ENCODE results near the gene GAS2L3. TPM values are rescaled to one million over a fixed set of nuclear protein-coding genes. Genes with fewer than 3 reads are reported as not detected.

GAS2L3 gene
- total and polyA plus RNA-seq, 9 of the 15 experiments (the other 6 are each of a cell fraction or from before 2014, with no cell fraction given): 1.5 to 9.8 (median 3.5) TPM

DNA sequence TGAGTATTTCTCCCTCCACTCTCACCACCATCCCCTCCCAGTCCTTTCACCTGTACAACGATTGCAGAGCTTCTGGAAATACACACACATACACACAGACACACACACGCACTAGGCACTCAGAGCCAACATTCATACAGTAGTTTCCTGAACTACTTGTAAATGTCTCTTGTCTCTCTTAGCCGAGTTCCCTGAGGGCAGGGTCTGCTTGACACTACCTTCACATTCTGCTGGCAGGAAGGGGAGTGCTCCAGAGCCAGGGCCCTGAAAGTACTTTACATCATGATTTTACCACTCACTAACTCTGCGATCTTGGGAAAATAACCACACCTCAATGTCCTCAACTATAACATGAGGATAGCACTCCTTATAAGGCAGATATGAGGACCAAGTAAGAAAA lies 82.7 kb downstream of the GAS2L3 start (continued):
- TF ChIP-seq ZBTB40 (IDR thresholded peaks at IDR 0.05) (no peak), ZBTB40 (CRISPR knock-in tag; IDR thresholded peaks at IDR 0.05) (no peak)

DNA sequence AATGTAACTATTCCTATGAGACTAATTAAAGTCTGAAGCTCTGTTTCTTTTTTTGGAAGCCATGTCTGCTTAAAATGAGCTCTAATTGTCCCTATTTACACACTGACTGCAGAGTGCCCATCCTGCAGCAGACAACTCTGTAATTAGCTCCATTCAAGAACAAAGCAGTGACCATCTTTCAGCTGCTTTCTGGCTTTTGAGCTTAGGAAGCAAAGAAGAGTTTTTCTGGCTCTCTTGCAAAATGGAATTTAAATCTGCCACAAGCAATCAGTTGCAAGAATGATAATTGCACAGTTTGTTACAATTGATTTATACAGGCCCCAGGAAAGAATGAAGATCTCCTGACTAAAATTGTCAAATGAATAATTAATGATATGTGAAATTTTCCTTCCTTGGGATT lies 83.4 kb downstream of the GAS2L3 start:
- POLR2A ChIA-PET: interaction anchor here (0.7 kb wide), 1 partner anchor 14 kb away, joined by 3 read pairs; no protein-coding TSS in a partner anchor
- no peak overlapping the region for H3K27ac ChIP-seq (ENCODE audit: extremely low read depth, low read depth, low read length)
- H3K27me3 ChIP-seq (ENCODE audit: control insufficient read depth in 2 of 2, insufficient read depth in 2 of 2, low read length in 2 of 2): no peaks in the 10 kb centered on the region
- no peak overlapping the region for H3K9ac ChIP-seq (ENCODE audit: insufficient read depth in 1 of 2, low read depth in 2 of 2, low read length in 2 of 2)
- TF ChIP-seq HNRNPK (IDR thresholded peaks at IDR 0.05; ENCODE audit: low read depth, low read length, poor library complexity, severe bottlenecking): no peak
- TF ChIP-seq HNRNPUL1 (IDR thresholded peaks at IDR 0.05; ENCODE audit: low read length): no peak
- TF ChIP-seq VEZF1 (CRISPR knock-in tag; IDR thresholded peaks at IDR 0.05): no peak
- TF ChIP-seq NCOR1 (IDR thresholded peaks at IDR 0.05): no peak
- no peaks in the 10 kb centered on the region for H3K9me1 ChIP-seq (ENCODE audit: control insufficient read depth, insufficient read depth, low read length)
- H3K4me3 ChIP-seq: no peak overlapping the region
- no peak for FAIRE-seq
- in situ Hi-C loops (cut with MboI): no loop called here
- no peaks in the 10 kb centered on the region for H3K4me1 ChIP-seq (replicated peaks in 1 of 2; ENCODE audit: control insufficient read depth in 2 of 2, insufficient read depth in 2 of 2, low read length in 2 of 2)
- CTCF ChIA-PET (ENCODE audit: low intra/inter-chr PET ratio): no interaction called here
- BruUV-seq (replicated peaks): no TSS peak
- no peaks in the 10 kb centered on the region for H3K79me2 ChIP-seq (ENCODE audit: control insufficient read depth, insufficient read depth, low read length)
- H4K20me1 ChIP-seq (replicated peaks; ENCODE audit: control insufficient read depth, insufficient read depth, low read length): no peaks in the 10 kb centered on the region
- H2AFZ ChIP-seq (ENCODE audit: low read depth, low read length): no peak overlapping the region
- H3K4me2 ChIP-seq (ENCODE audit: insufficient read depth, low read length): no peak overlapping the region
- no peaks in the 10 kb centered on the region for H3K36me3 ChIP-seq (ENCODE audit: control insufficient read depth, insufficient read depth, low read length)
- DNase-seq (ENCODE audit: extremely low read depth in 1 of 4, low spot score in 3 of 4): no peak
- H3K9me3 ChIP-seq (replicated peaks; ENCODE audit: control insufficient read depth, insufficient read depth, low read depth, low read length): no peaks in the 10 kb centered on the region
- no peak for ATAC-seq
- intact Hi-C loops (cut with micrococcal nuclease): no loop called here
